Stimulated activated CD8-positive, alpha-beta memory T cell treated with anti-CD3 and anti-CD28 coated beads, Interleukin-7, amount 100 ng/mL, for 4 hours (primary cell): ENCODE data around the gene PLA2G6.
"Not testable (repeated sequence)": the region's sequence is repeated elsewhere in the genome, so short reads cannot be mapped to it uniquely, and the experiment has no call there.

Experiments used
- DNase-seq, 2 donors: peaks; one replicate each; pipeline ENCODE4 v3.0.0-alpha.2; 2020; ENCODE audit warnings: low read depth in 2 of 2

The PLA2G6 gene

DNA sequence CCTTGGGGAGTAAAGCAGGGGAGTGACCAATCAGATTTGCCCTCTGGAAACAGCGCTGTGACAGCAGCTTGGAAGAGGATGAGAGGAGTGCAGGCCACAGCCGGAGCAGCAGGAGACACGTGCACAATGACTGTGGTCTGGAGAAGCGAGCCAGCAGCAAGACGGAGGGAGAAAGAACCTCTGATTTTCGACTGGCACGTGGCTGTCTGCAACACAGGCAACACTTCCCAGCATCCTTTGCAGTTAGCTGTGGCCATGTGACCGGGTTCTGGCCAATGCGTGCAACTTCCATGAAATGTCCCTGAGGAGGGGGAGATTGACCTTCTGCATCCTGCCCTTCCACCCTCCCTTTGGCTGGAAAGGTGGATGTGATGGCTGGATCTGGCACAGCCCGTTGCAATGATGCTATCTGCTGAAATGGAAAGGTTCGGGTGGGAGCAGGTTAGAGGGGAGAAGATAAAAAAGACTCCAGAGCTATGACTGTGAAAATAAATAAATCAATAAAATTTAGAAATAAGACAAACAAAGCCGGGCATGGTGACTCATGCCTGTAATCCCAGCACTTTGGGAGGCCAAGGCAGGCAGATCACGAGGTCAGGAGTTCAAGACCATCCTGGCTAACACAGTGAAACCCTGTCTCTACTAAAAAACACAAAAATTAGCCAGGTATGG is 15.6 kb downstream of the PLA2G6 start:
- no peak for DNase-seq

- DNase-seq = no peak
These were observed 17.1 kb downstream of the PLA2G6 start for GRCh38 chr22:38164551-38164918.

DNA sequence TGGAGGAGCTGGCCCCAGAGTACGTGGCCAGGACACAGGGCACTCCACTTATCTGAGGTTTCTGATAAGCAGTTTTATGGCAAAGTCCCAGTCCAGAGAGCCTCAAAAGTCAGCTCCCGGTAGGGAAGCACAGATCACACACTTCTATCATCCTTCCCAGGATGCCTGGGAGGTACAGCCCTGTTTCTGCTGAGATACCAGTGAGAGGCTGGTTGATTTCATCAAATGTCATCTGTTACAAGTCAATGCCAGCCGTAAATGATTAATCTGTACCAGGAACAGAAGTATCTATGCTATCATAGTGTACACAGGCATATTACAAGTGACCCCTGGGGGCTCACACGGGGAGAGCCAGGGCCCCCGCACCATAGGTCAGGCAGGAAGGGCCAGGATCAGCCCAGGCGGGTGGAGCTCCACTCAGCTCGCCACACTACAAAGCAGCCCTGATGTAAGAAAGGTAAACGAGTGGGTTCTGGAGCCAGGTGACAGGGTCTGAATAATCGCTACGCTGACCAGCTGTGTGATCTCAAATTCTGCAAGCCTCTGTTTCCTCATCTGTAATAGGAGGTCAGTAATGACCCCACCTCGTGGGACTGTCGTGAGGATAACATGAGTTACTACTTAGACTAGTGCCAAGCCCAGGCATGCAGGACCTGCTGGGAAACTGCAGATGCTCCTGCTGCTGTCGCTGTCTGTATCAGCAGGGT is 17.6 kb downstream of the PLA2G6 start:
- no peak for DNase-seq

DNA sequence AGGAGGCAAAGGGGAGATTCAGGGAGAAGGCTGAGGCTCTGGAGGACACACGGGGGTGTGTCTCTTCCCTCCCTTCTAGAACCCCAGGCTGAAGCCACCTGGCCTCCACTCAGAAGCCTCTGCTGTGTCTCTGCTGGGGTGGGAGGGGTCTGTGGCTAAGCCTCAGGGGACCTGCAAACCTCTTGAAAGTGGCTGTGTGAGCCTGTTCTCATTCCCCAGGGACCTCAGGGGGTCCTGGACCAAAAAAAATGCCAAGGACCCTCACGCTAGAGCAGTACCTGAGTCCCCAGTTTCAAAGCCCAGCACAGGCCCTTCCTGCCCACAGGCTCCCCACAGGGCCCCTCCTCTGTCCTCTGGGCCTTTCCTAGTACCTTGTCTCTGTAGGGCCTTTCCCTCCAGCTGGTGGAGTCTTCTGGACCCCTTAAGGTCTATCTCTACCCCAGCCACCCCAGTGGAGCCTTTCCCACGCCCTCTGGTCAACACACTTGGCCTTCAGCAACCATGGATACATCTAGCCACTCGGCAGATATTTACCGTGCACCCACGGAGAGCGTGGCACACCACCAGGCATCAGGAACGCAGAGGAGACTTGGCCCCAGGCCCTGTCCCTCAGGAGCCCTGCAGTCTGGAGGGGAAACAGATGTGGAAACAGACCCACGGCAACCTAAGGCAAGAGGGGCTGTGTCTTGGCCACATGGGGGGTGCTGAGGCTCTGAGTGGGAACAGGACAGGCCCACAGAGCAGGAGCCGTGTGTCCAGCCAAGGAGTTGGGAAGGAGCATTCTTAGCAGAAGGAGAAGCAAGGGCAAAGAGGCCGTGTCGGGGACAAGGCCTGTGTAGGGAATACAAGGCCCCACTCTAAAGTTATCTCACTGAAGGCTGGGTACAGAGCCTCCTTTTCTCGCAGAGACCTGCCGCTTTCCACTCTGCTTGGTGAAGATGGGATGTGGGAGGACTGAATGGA is 18.5 kb downstream of the PLA2G6 start:
- no peak for DNase-seq

- DNase-seq = no peak
These were observed 25.9 kb downstream of the PLA2G6 start for GRCh38 chr22:38155703-38156102.

DNA sequence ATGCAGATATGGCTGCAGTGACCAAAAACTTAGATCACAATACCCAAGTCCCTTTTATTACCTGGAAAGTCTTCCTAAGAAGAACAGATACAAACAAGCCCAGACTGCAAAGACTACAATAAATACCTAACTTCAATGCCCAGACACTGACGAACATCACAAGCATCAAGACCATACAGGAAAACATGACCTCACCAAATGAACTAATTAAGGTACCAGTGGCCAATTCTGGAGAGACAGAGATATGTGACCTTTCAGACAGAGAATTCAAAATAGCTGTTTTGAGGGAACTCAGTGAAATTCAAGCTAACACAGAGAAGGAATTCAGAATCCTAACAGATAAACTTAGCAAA is 27.1 kb downstream of the PLA2G6 start:
- not testable (repeated sequence) for DNase-seq

DNA sequence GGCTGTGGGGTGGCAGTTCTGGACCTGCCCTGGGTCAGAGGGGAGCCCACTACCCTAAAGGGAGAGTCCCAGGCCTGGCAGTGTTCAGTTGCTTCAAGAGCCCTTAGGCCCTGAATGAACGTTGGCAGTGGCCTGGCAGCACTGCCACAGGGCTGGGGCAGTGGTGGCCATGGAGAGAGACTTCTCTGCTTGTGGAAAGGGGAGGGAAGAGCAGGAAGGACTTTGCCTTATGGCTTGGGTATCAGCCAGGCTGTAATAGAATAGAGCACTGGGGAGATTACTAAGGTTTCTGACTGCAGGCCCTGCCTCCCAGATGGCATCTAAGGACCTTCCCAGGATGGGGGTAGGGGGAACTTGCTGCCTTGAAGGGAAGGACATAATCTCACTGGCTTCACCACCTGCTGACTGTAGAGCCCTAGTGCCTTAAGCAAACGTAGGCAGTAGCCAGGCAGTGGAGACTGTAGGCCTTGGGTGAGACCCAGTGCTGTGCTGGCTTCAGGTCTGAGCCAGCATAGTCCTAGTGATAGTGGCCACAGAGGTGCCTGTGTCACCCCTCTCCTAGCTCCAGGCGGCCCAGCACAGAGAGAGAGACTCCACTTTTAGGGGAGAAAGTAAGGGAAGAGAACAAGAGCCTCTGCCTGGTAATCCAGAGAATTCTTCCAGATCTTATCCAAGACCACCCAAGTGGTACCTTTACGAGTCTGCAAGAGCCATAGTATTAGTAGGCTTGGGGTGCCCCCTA is 27.6 kb downstream of the PLA2G6 start:
- DNase-seq = no peak

DNA sequence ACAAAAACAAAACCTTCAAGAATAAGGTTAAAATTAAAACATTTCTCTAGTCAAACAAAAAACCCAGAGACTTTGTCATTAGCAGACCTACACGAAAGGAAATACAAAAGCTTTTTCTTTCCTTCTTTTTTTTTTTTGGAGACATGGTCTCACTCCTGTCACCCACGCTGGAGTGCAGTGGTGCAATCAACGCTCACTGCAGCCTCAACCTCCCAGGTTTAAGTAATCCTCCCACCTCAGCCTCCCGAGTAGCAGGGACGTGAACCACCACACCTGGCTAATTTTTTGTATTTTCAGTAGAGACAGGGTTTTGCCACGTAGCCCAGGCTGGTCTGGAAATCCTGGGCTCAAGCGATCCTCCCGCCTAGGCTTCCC is 30.5 kb downstream of the PLA2G6 start:
- no peak for DNase-seq

GRCh38 chr22:38148245-38148644 is 33.4 kb downstream of the PLA2G6 start:
- DNase-seq = no peak

GRCh38 chr22:38146166-38146565 is 35.5 kb downstream of the PLA2G6 start:
- DNase-seq = not testable (repeated sequence)

- no peak for DNase-seq
These were observed 37.6 kb downstream of the PLA2G6 start for GRCh38 chr22:38144025-38144405.

DNA sequence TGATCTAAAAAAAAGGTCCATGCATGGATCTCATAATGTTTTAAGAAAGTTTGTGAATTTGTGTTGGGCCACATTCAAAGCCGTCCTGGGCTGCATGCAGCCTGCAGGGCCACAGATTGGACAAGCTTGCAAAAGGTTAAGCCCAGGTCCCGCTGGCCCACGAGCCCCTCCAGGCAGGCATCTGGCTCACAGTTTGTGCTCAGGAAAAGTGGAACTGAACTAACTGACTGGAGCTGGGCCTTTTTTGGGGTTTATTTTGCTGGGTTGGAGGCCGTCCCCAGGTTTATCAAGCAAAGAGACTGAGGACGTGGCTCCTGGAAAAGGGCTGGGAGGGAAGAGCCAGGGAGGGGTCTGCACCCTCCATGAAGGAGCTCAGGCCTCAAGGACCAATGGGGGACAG is 39.0 kb downstream of the PLA2G6 start:
- no peak for DNase-seq

GRCh38 chr22:38141217-38141973 is 40.2 kb downstream of the PLA2G6 start:
- no peak for DNase-seq

GRCh38 chr22:38139901-38140300 is 41.7 kb downstream of the PLA2G6 start:
- DNase-seq = no peak

- no peak for DNase-seq
These were observed 42.7 kb downstream of the PLA2G6 start for GRCh38 chr22:38138961-38139360.

DNA sequence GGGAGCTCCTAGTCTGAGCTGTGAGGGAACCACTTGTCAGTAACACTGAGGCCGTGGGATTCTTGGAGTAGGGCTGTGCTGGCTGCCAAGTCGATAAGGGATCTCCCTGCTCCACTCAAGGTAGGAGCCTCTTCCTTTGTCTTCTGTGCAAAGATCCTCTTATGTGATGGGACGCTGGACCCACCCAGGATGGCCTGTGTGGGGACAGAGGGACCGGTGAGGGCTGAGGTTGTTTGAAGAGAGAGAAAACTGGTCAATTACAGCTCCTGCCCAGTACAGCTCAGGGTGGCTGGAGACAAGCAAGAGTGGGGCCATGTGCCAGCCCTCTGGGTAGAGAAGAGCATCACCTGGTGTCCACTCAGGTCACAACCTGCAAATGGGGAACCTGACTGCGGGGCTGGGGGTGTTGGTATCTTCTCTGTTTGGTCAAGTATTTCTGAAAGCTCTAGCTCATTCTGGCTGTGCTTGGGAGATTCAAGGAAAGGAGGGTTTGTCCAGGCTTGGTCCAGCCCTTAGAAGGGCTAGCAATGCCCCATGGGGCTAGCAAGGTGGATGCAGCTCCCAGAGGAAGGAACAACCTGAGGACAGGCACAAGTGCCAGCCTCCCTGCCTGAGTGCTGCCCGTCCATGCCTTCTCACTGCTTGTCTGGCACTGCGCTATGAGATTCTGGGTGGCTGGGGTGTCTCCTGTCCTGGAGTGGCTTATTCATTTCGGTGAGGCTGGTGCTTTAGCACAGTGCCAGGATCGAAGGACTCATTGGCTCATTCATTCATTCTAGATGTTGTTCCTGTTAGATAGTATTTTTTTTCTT is 43.5 kb downstream of the PLA2G6 start:
- DNase-seq = no peak

GRCh38 chr22:38136607-38137006 is 45.0 kb downstream of the PLA2G6 start:
- no peak for DNase-seq

- no peak for DNase-seq
These were observed 46.4 kb downstream of the PLA2G6 start for GRCh38 chr22:38135133-38135706.

- DNase-seq = no peak
These were observed 48.3 kb downstream of the PLA2G6 start for GRCh38 chr22:38133331-38133730.

- no peak for DNase-seq
These were observed 48.8 kb downstream of the PLA2G6 start for GRCh38 chr22:38132794-38133193.
